ENCODE measurements around the gene GMCL1. TPM values are rescaled to one million over a fixed set of nuclear protein-coding genes. Genes with fewer than 3 reads are reported as not detected.

GMCL1 gene
- total and polyA plus RNA-seq, 2 experiments from 2014 or later = 27.0 to 27.3 TPM

DNA sequence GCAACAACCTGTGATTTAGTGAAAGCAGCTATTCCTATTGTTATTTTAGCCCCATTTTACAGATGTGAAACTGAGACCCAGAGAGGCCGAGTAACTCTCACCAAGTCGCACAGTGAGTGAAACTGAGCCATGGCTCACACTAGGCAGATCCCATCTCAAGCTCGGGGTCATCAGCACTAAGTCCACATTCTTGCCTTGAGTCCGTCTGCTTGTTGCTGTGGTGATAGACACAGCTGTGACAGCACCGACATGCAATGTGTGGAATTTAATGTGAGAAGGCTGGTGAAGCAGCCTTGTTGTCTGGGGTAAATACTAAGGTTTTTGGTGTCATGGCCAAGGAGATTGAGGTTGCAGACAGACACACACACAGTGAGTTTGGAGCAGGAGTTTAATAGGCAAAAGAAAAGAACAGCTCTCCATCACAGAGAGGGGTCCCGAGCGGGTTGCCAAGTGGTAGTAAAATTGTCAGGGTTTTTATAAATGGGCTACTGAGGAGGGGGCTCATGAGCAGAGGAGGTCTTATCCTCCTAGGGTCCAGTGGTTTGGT lies 40.2 kb upstream of the GMCL1 start:
- H3K4me3 ChIP-seq = no peak overlapping the region
- TF ChIP-seq ZNF114 (CRISPR knock-in tag; IDR thresholded peaks at IDR 0.05) = no peak
- TF ChIP-seq EZH2phosphoT487 (IDR thresholded peaks at IDR 0.05; ENCODE audit: unreplicated experiment) = no peak
- no peak for TF ChIP-seq EZH2 (IDR thresholded peaks at IDR 0.05; ENCODE audit: low read depth, unreplicated experiment)
- TF ChIP-seq, protein P1, sequence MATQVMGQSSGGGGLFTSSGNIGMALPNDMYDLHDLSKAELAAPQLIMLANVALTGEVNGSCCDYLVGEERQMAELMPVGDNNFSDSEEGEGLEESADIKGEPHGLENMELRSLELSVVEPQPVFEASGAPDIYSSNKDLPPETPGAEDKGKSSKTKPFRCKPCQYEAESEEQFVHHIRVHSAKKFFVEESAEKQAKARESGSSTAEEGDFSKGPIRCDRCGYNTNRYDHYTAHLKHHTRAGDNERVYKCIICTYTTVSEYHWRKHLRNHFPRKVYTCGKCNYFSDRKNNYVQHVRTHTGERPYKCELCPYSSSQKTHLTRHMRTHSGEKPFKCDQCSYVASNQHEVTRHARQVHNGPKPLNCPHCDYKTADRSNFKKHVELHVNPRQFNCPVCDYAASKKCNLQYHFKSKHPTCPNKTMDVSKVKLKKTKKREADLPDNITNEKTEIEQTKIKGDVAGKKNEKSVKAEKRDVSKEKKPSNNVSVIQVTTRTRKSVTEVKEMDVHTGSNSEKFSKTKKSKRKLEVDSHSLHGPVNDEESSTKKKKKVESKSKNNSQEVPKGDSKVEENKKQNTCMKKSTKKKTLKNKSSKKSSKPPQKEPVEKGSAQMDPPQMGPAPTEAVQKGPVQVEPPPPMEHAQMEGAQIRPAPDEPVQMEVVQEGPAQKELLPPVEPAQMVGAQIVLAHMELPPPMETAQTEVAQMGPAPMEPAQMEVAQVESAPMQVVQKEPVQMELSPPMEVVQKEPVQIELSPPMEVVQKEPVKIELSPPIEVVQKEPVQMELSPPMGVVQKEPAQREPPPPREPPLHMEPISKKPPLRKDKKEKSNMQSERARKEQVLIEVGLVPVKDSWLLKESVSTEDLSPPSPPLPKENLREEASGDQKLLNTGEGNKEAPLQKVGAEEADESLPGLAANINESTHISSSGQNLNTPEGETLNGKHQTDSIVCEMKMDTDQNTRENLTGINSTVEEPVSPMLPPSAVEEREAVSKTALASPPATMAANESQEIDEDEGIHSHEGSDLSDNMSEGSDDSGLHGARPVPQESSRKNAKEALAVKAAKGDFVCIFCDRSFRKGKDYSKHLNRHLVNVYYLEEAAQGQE (IDR thresholded peaks at IDR 0.05; ENCODE audit: unreplicated experiment) = no peak
- TF ChIP-seq JUNB (IDR thresholded peaks at IDR 0.05; ENCODE audit: unreplicated experiment) = no peak
- ATAC-seq (peak; percentile 33), DNase-seq (ENCODE audit: low spot score) (peak; percentile 67)
- Mint-ChIP-seq H3K4me3 (no peak overlapping the region), H3K36me3 (ENCODE audit: low read depth) (no peaks in the 10 kb centered on the region), H3K27ac (peak overlapping the region; percentile 51), H3K4me1 (peaks cover 20% of the 10 kb centered on the region), H3K27me3 (ENCODE audit: insufficient read depth, low read depth, poor library complexity) (peaks cover 5% of the 10 kb centered on the region), H3K9me3 (no peaks in the 10 kb centered on the region)
- H3K4me2 ChIP-seq = no peak overlapping the region
- 0 out of 2 replicates have a peak, but pooled peaks cover 5% of the 10 kb centered on the region for H3K4me1 ChIP-seq (ENCODE audit: insufficient read depth)
- H3K36me3 ChIP-seq (ENCODE audit: insufficient read depth) = no peaks in the 10 kb centered on the region
- H3K79me2 ChIP-seq (replicated peaks; ENCODE audit: insufficient read depth) = no peaks in the 10 kb centered on the region
- H3F3A ChIP-seq (replicated peaks; ENCODE audit: low read depth) = no peaks in the 10 kb centered on the region
- no peak overlapping the region for H2AFZ ChIP-seq
- no peaks in the 10 kb centered on the region for H4K20me1 ChIP-seq (replicated peaks; ENCODE audit: insufficient read depth)
- peak overlapping the region; percentile 72 for H3K27ac ChIP-seq (ENCODE audit: low read depth)
- H3K27me3 ChIP-seq (ENCODE audit: insufficient read depth) = no peaks in the 10 kb centered on the region
- H3K9me2 ChIP-seq (ENCODE audit: insufficient read depth) = no peaks in the 10 kb centered on the region

DNA sequence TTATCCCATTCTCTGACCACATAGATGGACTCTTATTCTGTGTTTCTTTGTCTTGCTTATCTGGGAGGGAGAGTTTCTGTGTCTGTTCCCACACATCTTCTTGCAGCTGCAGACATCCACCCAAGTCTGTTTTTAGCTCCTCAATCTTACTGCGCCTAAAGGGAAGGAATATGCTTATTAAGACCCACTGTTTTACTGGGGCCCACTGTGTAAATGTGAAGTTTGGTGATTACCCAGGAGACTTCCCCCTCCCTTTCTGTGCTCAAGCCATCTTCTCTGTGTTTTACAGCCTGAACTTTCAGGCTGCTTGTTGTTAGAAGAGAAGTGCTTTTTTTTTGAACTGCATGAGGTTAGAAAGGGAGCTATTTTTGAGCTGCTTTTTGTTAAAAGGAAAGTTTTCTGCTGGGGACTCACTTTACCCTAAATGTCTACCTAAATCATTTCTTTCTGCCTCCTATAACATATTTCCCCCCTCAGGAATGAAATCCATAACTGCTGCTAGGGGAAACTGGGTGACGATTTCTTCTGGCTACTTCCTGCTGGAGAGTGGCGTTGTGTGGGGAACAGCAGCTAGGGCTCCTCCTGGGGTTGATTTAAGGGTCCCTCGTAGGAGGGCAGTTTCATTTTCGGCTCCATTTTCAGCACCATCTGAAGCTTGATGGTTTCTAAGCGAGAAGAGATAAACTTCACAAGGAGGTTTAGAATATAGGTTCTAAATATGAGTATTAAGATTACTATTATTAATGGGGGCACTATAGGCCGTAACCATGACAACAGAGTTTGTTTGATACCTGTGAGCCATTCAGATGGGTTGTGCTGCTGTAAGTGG lies 39.5 kb upstream of the GMCL1 start:
- Histone ChIP-seq H2AFZ (no peak overlapping the region), H3K4me2 (0 out of 2 replicates have a peak overlapping the region, but pooled peaks have one; percentile 4), H3F3A (replicated peaks; ENCODE audit: low read depth) (no peaks in the 10 kb centered on the region), H3K27me3 (ENCODE audit: insufficient read depth) (no peaks in the 10 kb centered on the region), H3K27ac (ENCODE audit: low read depth) (peak overlapping the region; percentile 72), H3K9me2 (ENCODE audit: insufficient read depth) (no peaks in the 10 kb centered on the region), H4K20me1 (replicated peaks; ENCODE audit: insufficient read depth) (no peaks in the 10 kb centered on the region), H3K4me1 (ENCODE audit: insufficient read depth) (0 out of 2 replicates have a peak, but pooled peaks cover 5% of the 10 kb centered on the region), H3K79me2 (replicated peaks; ENCODE audit: insufficient read depth) (no peaks in the 10 kb centered on the region), H3K4me3 (no peak overlapping the region), H3K36me3 (ENCODE audit: insufficient read depth) (no peaks in the 10 kb centered on the region)
- Mint-ChIP-seq H3K36me3 (ENCODE audit: low read depth) (no peaks in the 10 kb centered on the region), H3K4me1 (peaks cover 20% of the 10 kb centered on the region), H3K4me3 (peak overlapping the region; percentile 4; the same call in 1 of the 3 replicates), H3K27me3 (ENCODE audit: insufficient read depth, low read depth, poor library complexity) (peaks cover 5% of the 10 kb centered on the region), H3K9me3 (no peaks in the 10 kb centered on the region), H3K27ac (peak overlapping the region; percentile 83)
- peak; percentile 78 for ATAC-seq
- DNase-seq (ENCODE audit: low spot score) = peak; percentile 54
- TF ChIP-seq JUNB (IDR thresholded peaks at IDR 0.05; ENCODE audit: unreplicated experiment) = no peak
- TF ChIP-seq ZNF114 (CRISPR knock-in tag; IDR thresholded peaks at IDR 0.05) = no peak
- TF ChIP-seq, protein P2, sequence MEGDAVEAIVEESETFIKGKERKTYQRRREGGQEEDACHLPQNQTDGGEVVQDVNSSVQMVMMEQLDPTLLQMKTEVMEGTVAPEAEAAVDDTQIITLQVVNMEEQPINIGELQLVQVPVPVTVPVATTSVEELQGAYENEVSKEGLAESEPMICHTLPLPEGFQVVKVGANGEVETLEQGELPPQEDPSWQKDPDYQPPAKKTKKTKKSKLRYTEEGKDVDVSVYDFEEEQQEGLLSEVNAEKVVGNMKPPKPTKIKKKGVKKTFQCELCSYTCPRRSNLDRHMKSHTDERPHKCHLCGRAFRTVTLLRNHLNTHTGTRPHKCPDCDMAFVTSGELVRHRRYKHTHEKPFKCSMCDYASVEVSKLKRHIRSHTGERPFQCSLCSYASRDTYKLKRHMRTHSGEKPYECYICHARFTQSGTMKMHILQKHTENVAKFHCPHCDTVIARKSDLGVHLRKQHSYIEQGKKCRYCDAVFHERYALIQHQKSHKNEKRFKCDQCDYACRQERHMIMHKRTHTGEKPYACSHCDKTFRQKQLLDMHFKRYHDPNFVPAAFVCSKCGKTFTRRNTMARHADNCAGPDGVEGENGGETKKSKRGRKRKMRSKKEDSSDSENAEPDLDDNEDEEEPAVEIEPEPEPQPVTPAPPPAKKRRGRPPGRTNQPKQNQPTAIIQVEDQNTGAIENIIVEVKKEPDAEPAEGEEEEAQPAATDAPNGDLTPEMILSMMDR (conservative IDR thresholded peaks at IDR 0.05; ENCODE audit: low read depth in 2 of 2) = no peak
- TF ChIP-seq CREB1 (CRISPR knock-in tag; IDR thresholded peaks at IDR 0.05; ENCODE audit: low read depth) = no peak
- TF ChIP-seq EZH2phosphoT487 (IDR thresholded peaks at IDR 0.05; ENCODE audit: unreplicated experiment) = no peak
- TF ChIP-seq, protein P1 (IDR thresholded peaks at IDR 0.05; ENCODE audit: unreplicated experiment) = no peak
- TF ChIP-seq EZH2 (IDR thresholded peaks at IDR 0.05; ENCODE audit: low read depth, unreplicated experiment) = no peak
- TF ChIP-seq STAT1 (IDR thresholded peaks at IDR 0.05; ENCODE audit: unreplicated experiment) = no peak
- no peak for TF ChIP-seq ZNF331 (CRISPR knock-in tag; IDR thresholded peaks at IDR 0.05; ENCODE audit: low read depth)

All from GM23338 (cell line).